HepG2 (cell line): ENCODE measurements around the gene SHANK3.

Experiments used
- ATF1 ChIP-seq: IDR thresholded peaks from 2 replicates; pipeline ENCODE4 v1.6.1; 2016; ENCODE audit warnings: mild to moderate bottlenecking, control low read depth
- CHD2 ChIP-seq: IDR thresholded peaks from 2 replicates; pipeline ENCODE4 v1.6.1; 2011; ENCODE audit warnings: low read depth, low read length, improper control_type of control experiment
- CHD4 ChIP-seq: fragments of 200-600 bp; sonication (generic); IDR thresholded peaks from 2 replicates; pipeline ENCODE4 v1.7.0; 2017; ENCODE audit warnings: mild to moderate bottlenecking, low read length, borderline replicate concordance
- CREB1 ChIP-seq, 2 experiments: fragments of 450-650 bp in 1 of 2; IDR thresholded peaks; 2 replicates each; pipeline ENCODE4 v1.6.1; 2016 to 2017; ENCODE audit warnings: control low read depth in 1 of 2, mild to moderate bottlenecking in 1 of 2, missing compliant biosample characterization in 1 of 2, missing genetic modification characterization in 1 of 2
- CTCF ChIP-seq: sonication (generic); formaldehyde crosslinking; IDR thresholded peaks from 2 replicates; pipeline ENCODE4 v1.5.0; 2020; ENCODE audit warnings: mild to moderate bottlenecking, missing genetic modification reagents, moderate library complexity
- GABPA ChIP-seq, 2 experiments: IDR thresholded peaks; 2 replicates each; pipeline ENCODE4 v1.6.1; 2011 to 2016; ENCODE audit warnings: low read depth in 2 of 2, low read length in 1 of 2, missing biosample characterization in 1 of 2, missing genetic modification characterization in 1 of 2
- SMC3 ChIP-seq: IDR thresholded peaks from 2 replicates; pipeline ENCODE4 v1.6.1; 2011; ENCODE audit warnings: low read length, improper control_type of control experiment
- SUZ12 ChIP-seq: fragments of 150-350 bp; IDR thresholded peaks from 2 replicates; pipeline ENCODE4 v1.6.1; 2014; ENCODE audit warnings: low read depth, low read length
- ZBTB44 ChIP-seq: sonication (generic); formaldehyde crosslinking; IDR thresholded peaks from 2 replicates; pipeline ENCODE4 v1.4.0; 2020; ENCODE audit warnings: missing genetic modification reagents
- ZBTB46 ChIP-seq: sonication (generic); formaldehyde crosslinking; IDR thresholded peaks from 2 replicates; pipeline ENCODE4 v1.4.0; 2020; ENCODE audit warnings: mild to moderate bottlenecking, missing genetic modification reagents, borderline replicate concordance
- ZKSCAN1 ChIP-seq: fragments of 150-350 bp; IDR thresholded peaks from 2 replicates; pipeline ENCODE4 v1.6.1; 2014; ENCODE audit warnings: low read length
- ZNF24 ChIP-seq: fragments of 450-650 bp; IDR thresholded peaks from 2 replicates; pipeline ENCODE4 v1.6.1; 2017; ENCODE audit warnings: antibody characterized with exemption, mild to moderate bottlenecking
- ZNF274 ChIP-seq: sonication (generic); formaldehyde crosslinking; IDR thresholded peaks from 2 replicates; pipeline ENCODE4 v1.5.1; 2020; ENCODE audit warnings: mild to moderate bottlenecking, missing genetic modification reagents

GRCh38 chr22:50694766-50695420, 22.3 kb downstream of the SHANK3 start:
- TF ChIP-seq CREB1 (IDR thresholded peaks at IDR 0.05) (no peak), CREB1 (CRISPR knock-in tag; IDR thresholded peaks at IDR 0.05) (no peak), CHD4 (no peak), ZNF24 (no peak), SMC3 (no peak), SUZ12 (no peak), ZBTB44 (CRISPR knock-in tag) (no peak), ZNF274 (CRISPR knock-in tag) (no peak), ATF1 (CRISPR knock-in tag) (no peak), ZBTB46 (CRISPR knock-in tag) (no peak), GABPA (IDR thresholded peaks at IDR 0.05; ENCODE audit: low read depth, low read length) (no peak), GABPA (CRISPR knock-in tag; IDR thresholded peaks at IDR 0.05; ENCODE audit: low read depth) (no peak), ZKSCAN1 (no peak), CHD2 (no peak), CTCF (no peak)
